Measurements from ENCODE around the gene SPHK1. TPM values are rescaled to one million over a fixed set of nuclear protein-coding genes. Genes with fewer than 3 reads are reported as not detected.

Gene SPHK1
- total RNA-seq, 1 donor from 2014 or later = 26.8 TPM

DNA sequence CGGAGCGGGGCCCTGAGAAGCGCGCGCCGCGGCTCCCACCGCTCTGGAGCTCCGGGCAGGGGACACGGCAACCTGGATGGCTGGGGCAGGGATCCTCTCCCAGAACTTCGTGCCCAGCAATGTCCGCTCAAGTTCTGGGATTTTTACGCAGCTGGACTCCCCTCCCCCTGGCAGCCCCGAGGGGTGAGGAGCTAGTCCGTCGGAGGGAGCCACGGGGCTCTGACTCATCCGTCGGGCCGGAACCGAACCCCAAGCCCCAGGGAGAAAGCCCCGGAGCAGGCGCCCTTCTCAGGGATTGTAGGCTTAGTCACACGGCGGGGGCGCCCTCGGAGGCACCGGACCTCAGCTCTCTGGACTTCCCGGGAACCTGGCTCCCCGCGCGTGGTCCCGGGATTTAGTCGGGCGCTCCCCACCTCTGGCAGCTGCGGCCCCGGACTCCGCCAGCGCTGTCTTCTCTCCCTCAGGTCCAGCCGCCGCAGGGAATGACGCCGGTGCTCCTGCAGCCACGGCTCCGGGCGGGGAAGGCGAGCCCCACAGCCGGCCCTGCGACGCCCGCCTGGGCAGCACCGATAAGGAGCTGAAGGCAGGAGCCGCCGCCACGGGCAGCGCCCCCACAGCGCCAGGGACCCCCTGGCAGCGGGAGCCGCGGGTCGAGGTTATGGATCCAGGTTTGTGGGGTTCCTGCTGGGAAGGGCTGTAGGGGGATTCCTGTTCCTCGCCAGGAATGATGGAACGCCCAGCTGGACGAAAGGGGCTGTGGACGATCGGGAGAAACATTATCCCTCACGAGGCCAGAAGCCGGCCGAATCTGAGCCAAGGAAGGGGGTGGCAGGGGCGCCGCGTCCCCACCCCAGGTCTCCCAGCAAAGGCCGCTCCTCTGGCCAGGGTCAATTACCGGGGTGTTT lies 830 bp downstream of the SPHK1 start:
- Mint-ChIP-seq H3K36me3 (ENCODE audit: low read depth) (peaks cover 10% of the 10 kb centered on the region), H3K27ac (peak overlapping the region; percentile 35), H3K9me3 (no peaks in the 10 kb centered on the region), H3K27me3 (no peaks in the 10 kb centered on the region), H3K4me1 (peaks cover 10% of the 10 kb centered on the region), H3K4me3 (peak overlapping the region; percentile 76)
- intact Hi-C loops (cut with micrococcal nuclease) = loop anchor here (1.0 to 5.0 kb wide), 4 partner anchors 13 to 1572 kb away; partner anchors contain the start of genes PRPSAP1 and TNRC6C
- peak; percentile 80 for DNase-seq

DNA sequence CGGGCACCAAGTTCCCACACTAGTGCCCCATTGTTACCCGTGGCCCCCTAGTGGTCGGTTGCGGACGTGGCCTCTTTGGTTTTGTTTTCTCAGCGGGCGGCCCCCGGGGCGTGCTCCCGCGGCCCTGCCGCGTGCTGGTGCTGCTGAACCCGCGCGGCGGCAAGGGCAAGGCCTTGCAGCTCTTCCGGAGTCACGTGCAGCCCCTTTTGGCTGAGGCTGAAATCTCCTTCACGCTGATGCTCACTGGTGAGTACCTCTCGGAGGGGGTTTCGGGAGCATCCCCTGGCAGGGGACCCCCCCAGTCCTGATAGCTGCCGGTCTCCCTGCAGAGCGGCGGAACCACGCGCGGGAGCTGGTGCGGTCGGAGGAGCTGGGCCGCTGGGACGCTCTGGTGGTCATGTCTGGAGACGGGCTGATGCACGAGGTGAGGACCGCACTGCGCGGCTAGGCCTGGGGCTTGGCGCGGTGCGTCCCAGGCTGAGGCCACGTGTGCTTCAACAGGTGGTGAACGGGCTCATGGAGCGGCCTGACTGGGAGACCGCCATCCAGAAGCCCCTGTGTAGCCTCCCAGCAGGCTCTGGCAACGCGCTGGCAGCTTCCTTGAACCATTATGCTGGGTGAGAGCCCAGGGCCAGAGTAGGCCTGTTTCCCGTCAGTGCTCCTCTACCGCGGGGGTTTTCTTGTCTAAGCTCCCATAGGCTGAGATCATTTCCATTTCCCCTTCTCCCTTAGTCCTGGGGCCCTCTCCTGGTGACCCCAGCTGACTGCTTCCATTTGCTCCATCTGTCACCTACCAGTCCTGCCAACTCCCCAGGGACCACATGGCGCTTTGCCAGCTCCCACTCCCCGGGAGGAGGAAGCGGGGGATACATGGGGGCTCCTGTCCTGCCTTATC lies 1.7 kb downstream of the SPHK1 start:
- DNase-seq = peak; percentile 96
- peaks cover 10% of the 10 kb centered on the region for H3K4me1 Mint-ChIP-seq
- intact Hi-C loops (cut with micrococcal nuclease) = loop anchor here (1.0 kb wide), 2 partner anchors 12 to 33 kb away; partner anchors contain the start of gene PRPSAP1
- peak overlapping the region; percentile 76 for H3K4me3 Mint-ChIP-seq
- peaks cover 12% of the 10 kb centered on the region for H3K36me3 Mint-ChIP-seq (ENCODE audit: low read depth)
- no peaks in the 10 kb centered on the region for H3K9me3 Mint-ChIP-seq
- H3K27ac Mint-ChIP-seq = peak overlapping the region; percentile 29
- no peaks in the 10 kb centered on the region for H3K27me3 Mint-ChIP-seq

DNA sequence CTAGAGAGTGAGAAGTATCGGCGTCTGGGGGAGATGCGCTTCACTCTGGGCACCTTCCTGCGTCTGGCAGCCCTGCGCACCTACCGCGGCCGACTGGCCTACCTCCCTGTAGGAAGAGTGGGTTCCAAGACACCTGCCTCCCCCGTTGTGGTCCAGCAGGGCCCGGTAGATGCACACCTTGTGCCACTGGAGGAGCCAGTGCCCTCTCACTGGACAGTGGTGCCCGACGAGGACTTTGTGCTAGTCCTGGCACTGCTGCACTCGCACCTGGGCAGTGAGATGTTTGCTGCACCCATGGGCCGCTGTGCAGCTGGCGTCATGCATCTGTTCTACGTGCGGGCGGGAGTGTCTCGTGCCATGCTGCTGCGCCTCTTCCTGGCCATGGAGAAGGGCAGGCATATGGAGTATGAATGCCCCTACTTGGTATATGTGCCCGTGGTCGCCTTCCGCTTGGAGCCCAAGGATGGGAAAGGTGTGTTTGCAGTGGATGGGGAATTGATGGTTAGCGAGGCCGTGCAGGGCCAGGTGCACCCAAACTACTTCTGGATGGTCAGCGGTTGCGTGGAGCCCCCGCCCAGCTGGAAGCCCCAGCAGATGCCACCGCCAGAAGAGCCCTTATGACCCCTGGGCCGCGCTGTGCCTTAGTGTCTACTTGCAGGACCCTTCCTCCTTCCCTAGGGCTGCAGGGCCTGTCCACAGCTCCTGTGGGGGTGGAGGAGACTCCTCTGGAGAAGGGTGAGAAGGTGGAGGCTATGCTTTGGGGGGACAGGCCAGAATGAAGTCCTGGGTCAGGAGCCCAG lies 2.8 kb downstream of the SPHK1 start:
- intact Hi-C loops (cut with micrococcal nuclease) = no loop called here
- Mint-ChIP-seq H3K4me3 (no peak overlapping the region), H3K27ac (no peak overlapping the region), H3K36me3 (ENCODE audit: low read depth) (peaks cover 17% of the 10 kb centered on the region), H3K4me1 (peaks cover 10% of the 10 kb centered on the region), H3K9me3 (no peaks in the 10 kb centered on the region), H3K27me3 (no peaks in the 10 kb centered on the region)
- no peak for DNase-seq

DNA sequence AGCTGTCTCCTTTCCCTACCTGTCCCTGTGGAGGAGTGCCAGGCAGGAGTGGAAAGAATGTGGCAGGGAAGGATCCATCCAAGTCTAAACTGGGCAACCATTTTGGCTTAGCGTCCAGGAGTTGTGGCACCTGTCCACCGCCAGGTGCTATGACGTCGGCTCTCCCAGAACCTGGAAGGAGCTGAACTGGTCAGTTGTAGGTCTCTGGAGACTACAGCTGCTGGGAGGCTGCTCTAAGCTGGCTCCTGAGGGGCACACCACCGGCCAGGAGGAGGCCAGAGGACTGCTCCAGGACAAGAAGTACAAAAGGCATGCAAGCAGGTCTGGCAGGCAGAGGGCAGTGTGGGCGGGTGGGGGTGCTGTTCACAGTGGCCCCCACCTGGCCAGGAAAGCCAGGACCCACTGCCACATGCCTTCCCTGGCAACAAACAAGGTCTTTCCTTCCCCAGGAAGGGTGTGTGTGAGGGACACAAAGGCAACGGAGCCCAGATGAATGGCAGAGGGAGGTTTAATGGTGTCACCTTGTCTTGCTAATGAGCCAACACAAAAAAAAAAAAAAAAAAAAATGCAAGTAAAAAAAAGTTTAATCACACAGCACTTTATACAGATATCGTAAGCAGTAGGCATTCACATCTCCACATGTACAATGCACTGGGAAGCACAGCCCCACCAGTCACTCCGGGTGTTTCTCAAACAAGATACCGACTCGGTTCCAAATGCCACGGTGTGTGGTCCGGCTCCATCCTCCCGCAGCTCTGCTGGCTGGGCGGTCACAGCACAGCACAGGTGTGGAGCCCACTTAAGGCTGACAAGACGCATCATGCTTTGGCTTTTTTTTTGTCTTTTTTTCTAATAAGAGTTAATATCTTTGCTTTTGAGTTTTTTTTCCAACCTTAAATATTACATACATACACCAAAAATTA lies 4.8 kb downstream of the SPHK1 start:
- DNase-seq = no peak
- no peaks in the 10 kb centered on the region for H3K9me3 Mint-ChIP-seq
- intact Hi-C loops (cut with micrococcal nuclease) = no loop called here
- H3K27ac Mint-ChIP-seq = no peak overlapping the region
- H3K4me3 Mint-ChIP-seq = no peak overlapping the region
- H3K27me3 Mint-ChIP-seq = no peaks in the 10 kb centered on the region
- H3K36me3 Mint-ChIP-seq (ENCODE audit: low read depth) = peaks cover 19% of the 10 kb centered on the region
- H3K4me1 Mint-ChIP-seq = peaks cover 6% of the 10 kb centered on the region

DNA sequence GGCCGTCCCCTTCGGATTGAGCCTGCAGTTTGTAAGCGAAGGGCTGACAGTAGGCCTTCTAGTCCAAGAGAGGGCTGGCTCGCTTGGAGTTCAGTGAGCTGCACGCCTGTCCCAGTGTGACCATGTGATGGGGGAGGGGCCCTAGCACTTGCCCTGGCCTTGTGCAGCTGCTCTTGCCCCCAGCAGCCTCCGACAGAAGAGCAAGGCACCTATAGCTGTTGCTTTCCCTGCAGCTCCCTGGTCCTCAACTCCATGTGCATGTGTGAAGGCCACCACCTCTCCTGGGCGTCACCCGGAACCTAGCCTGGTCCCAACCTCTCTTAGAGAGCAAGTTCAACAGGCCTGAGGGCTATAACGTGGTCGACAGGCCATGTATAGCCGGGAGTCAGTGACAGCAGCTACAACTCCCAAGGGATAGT lies 5.6 kb downstream of the SPHK1 start:
- Mint-ChIP-seq H3K36me3 (ENCODE audit: low read depth) (peaks cover 20% of the 10 kb centered on the region), H3K9me3 (no peaks in the 10 kb centered on the region), H3K4me1 (peaks cover 6% of the 10 kb centered on the region), H3K27me3 (no peaks in the 10 kb centered on the region), H3K27ac (peak overlapping the region; percentile 25), H3K4me3 (no peak overlapping the region)
- intact Hi-C loops (cut with micrococcal nuclease) = no loop called here
- no peak for DNase-seq

DNA sequence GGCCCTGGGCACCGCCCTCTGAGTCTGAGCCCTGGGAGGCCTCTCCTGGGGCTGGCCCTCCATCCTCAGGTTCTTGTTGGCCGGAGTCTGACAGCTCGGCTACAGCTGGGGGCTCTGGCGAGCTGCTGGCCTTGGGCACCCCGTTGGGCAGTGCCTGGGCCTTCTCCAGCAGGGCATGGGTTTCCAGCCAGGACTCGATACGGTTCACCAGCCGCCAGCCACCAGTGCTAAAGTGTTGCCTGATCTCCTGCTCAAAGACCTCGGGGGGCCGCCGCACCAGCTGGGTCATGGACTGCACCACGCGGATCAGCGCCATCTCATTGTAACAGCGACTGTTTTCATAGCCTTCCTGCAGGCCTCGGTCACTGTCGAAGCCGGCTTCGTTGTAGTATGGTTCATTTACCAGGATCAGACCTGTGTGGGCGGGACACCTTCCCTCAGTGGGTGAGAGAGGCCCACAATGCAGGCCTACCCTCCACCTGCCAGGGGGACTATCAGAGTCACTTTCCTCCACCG lies 6.8 kb downstream of the SPHK1 start:
- DNase-seq = no peak
- H3K36me3 Mint-ChIP-seq (ENCODE audit: low read depth) = peaks cover 25% of the 10 kb centered on the region

DNA sequence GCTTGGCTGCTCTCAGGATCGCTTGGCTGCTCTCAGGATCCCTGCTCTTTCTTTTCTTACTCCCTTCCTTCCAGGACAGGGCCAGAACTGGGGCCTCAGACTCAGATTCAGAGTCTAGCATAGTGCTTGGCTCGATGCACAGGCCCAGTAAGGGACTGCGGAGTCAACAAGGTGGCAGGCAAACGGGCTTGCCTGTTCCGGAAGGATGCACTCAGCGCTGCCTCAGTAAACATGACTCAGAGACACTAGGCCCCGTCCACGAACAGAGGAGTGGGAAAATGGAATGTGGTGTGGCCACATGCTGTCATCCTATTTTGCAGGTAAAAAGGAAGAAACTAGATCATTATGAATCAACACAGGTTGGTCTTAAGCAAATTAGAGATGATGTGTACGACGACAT lies 9.8 kb downstream of the SPHK1 start:
- no peaks in the 10 kb centered on the region for H3K4me1 Mint-ChIP-seq
- H3K9me3 Mint-ChIP-seq = no peaks in the 10 kb centered on the region
- intact Hi-C loops (cut with micrococcal nuclease) = no loop called here
- DNase-seq = no peak
- H3K27ac Mint-ChIP-seq = no peak overlapping the region
- peaks cover 30% of the 10 kb centered on the region for H3K36me3 Mint-ChIP-seq (ENCODE audit: low read depth)
- no peak overlapping the region for H3K4me3 Mint-ChIP-seq
- H3K27me3 Mint-ChIP-seq = no peaks in the 10 kb centered on the region

More for the DNA sequence above, 6.8 kb downstream of the SPHK1 start:
- no peak overlapping the region for H3K27ac Mint-ChIP-seq
- H3K9me3 Mint-ChIP-seq = no peaks in the 10 kb centered on the region
- H3K4me3 Mint-ChIP-seq = no peak overlapping the region
- H3K4me1 Mint-ChIP-seq = peaks cover 5% of the 10 kb centered on the region
- intact Hi-C loops (cut with micrococcal nuclease) = no loop called here
- no peaks in the 10 kb centered on the region for H3K27me3 Mint-ChIP-seq

DNA sequence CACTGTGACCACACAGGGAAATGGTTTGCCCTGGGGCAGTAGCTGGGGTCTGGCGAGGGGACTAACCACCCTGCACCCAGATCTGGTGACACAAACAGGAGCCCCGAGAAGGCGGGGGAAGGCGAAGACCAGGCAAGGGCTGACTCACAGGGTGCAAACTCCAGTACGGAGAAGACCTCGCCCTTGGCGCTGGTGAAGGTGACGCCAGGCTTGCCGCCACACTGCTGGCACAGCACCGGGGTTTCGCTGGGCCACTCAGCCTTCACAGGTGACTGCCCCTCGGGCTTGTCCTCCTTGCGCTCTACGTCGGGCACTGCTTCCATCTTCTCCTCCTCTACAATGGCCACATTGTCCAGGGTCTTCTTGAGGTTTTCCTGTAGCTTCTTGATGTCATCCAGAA lies 11.6 kb downstream of the SPHK1 start:
- no peak overlapping the region for H3K4me3 Mint-ChIP-seq

DNA sequence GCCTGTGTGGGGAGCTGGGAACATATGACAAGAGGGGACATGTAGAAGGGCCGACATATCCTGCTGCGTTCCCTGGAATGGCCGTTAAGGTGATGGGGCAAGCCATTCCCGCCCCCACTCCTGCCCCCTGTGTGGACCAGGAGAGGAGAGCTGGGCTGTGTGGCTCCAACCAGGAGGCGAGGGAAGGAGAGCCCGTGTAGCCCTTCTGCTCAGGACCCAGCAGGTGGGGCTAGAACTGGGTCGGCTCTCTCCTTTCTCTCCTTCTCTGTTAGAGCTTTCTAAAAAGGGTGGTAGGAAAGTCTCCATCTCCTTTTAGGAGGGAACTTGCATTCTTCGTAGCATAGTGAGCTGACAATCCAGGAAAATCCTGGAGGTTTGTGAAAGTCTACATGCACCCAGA lies 12.8 kb downstream of the SPHK1 start:
- DNase-seq = no peak
- Mint-ChIP-seq H3K27me3 (no peaks in the 10 kb centered on the region), H3K36me3 (ENCODE audit: low read depth) (peaks cover 43% of the 10 kb centered on the region), H3K27ac (no peak overlapping the region), H3K4me1 (no peaks in the 10 kb centered on the region), H3K4me3 (no peak overlapping the region), H3K9me3 (no peaks in the 10 kb centered on the region)
- intact Hi-C loops (cut with micrococcal nuclease) = no loop called here

More for the DNA sequence above, 11.6 kb downstream of the SPHK1 start:
- DNase-seq = no peak
- no peaks in the 10 kb centered on the region for H3K27me3 Mint-ChIP-seq
- H3K36me3 Mint-ChIP-seq (ENCODE audit: low read depth) = peaks cover 41% of the 10 kb centered on the region
- no peak overlapping the region for H3K27ac Mint-ChIP-seq
- H3K4me1 Mint-ChIP-seq = no peaks in the 10 kb centered on the region
- H3K9me3 Mint-ChIP-seq = no peaks in the 10 kb centered on the region
- intact Hi-C loops (cut with micrococcal nuclease) = no loop called here

DNA sequence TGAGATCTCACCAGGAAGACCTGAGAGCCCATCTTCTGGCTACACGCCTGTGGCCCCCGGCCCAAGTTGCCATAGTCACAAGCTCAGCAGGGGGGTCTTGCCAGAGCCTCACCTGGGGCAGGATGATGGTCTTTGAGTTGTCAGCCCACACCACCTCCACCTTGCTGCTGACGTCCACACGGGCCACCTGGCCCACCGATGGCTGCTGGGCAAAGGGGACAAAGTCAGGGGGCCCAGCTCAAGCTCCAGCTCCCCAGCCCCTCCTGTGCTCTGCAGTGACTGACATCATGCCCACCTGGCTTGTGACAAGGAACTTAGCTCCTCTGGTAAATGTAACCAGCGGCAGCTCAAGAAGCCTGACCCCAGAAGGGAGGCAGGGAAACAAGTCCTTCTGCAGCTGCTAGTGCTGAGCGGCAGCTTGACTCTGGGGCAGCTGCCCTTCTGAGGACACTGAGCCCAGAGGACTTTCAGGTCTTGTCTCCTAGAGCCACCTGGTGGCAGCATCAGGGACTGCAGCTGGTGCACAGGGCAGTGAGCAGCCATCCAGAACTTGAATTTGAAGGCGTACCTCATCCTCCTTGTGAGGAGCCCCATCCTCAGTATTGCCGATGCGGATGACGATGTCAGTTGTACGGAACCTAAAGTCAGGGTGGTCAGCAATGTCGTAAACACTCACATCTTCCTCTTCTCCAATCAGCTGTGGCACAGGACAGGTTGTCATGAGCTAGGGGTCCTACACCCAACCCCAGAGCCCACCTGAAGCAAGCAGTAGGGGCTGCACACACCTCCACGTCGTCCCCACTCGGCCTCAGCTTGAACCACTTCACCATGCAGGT lies 13.5 kb downstream of the SPHK1 start:
- Mint-ChIP-seq H3K9me3 (no peaks in the 10 kb centered on the region), H3K4me1 (no peaks in the 10 kb centered on the region), H3K27ac (no peak overlapping the region), H3K4me3 (no peak overlapping the region), H3K36me3 (ENCODE audit: low read depth) (peaks cover 48% of the 10 kb centered on the region), H3K27me3 (no peaks in the 10 kb centered on the region)
- intact Hi-C loops (cut with micrococcal nuclease) = loop anchor here (1.0 kb wide), 2 partner anchors 13 to 95 kb away; no protein-coding TSS in a partner anchor
- peak; percentile 96 for DNase-seq

DNA sequence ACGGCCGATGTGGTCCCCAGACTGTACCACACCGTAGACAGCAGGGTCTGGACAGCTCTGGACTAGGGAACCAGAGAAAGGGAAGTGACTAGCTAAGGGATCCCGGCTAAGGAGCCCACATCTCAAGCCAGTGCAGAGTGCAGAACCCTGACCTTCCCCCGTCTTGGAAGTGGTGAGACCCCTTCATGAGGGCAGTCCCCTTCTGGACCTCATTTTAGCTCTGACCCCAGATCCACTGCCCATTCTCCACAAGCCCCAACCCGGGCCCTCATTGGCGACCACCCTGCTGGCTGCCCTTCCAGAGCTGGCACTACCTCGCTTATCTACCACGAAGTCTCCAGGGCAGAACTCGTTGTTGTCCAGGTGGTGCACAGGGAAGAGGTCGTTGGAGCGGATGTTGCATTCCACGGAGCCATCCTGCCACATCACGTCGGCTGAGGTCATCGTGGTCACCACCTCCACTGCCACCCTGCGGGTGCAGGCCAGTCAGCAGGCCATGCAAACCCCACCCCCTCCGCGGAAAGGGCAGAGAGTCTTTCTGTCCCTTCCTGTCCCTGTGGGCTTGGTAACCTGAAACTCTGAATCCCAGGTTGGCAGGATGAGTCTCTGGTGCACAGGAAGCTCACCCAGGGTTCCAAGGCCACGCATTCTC lies 14.2 kb downstream of the SPHK1 start:
- Mint-ChIP-seq H3K9me3 (no peaks in the 10 kb centered on the region), H3K4me3 (no peak overlapping the region), H3K27me3 (no peaks in the 10 kb centered on the region), H3K27ac (no peak overlapping the region), H3K36me3 (ENCODE audit: low read depth) (peaks cover 54% of the 10 kb centered on the region), H3K4me1 (no peaks in the 10 kb centered on the region)
- DNase-seq = no peak
- intact Hi-C loops (cut with micrococcal nuclease) = loop anchor here (1.0 kb wide), 2 partner anchors 13 to 95 kb away; no protein-coding TSS in a partner anchor

Measured in activated CD4-positive, alpha-beta T cell treated with anti-CD3 and anti-CD28 coated beads, Interleukin-2, amount 10 ng/mL, durations not matched to agents 24 days and 14 days (primary cell).